HepG2 (cell line): ENCODE results near the gene MPI. TPM values are rescaled to one million over a fixed set of nuclear protein-coding genes. Genes with fewer than 3 reads are reported as not detected.
A peak's percentile ranks its signal among the peaks of the same experiment; 100 is the strongest.

Experiments used
- ARID4A ChIP-seq: sonication (generic); formaldehyde crosslinking; IDR thresholded peaks from 2 replicates; pipeline ENCODE4 v1.5.0; 2020; ENCODE audit warnings: mild to moderate bottlenecking, missing genetic modification reagents, borderline replicate concordance
- JUNB ChIP-seq: sonication (generic); formaldehyde crosslinking; IDR thresholded peaks from 2 replicates; pipeline ENCODE4 v1.8.0; 2022; ENCODE audit warnings: missing genetic modification reagents, mild to moderate bottlenecking, borderline replicate concordance
- LCORL ChIP-seq, 2 experiments: fragments of 450-650 bp in 1 of 2; sonication (generic) in 1 of 2; formaldehyde crosslinking in 1 of 2; IDR thresholded peaks; 2 replicates each; pipeline versions ENCODE4 v1.5.0 to v1.6.1; 2017 to 2020; ENCODE audit warnings: antibody characterized with exemption in 1 of 2, missing genetic modification reagents in 1 of 2
- MAZ ChIP-seq, 2 experiments: sonication (generic) in 1 of 2; formaldehyde crosslinking in 1 of 2; IDR thresholded peaks; 2 replicates each; pipeline versions ENCODE4 v1.5.0 to v1.6.1; 2012 to 2020; ENCODE audit warnings: low read depth in 2 of 2, mild to moderate bottlenecking in 2 of 2, borderline replicate concordance in 1 of 2, improper control_type of control experiment in 1 of 2, low read length in 1 of 2, missing genetic modification reagents in 1 of 2, moderate library complexity in 1 of 2
- SALL1 ChIP-seq: sonication (generic); formaldehyde crosslinking; IDR thresholded peaks from 2 replicates; pipeline ENCODE4 v1.8.0; 2022; ENCODE audit warnings: mild to moderate bottlenecking, missing genetic modification reagents
- SP140L ChIP-seq: sonication (generic); formaldehyde crosslinking; IDR thresholded peaks from 2 replicates; pipeline ENCODE4 v1.4.0; 2020; ENCODE audit warnings: missing genetic modification reagents, borderline replicate concordance
- USF2 ChIP-seq, 2 experiments: sonication (generic) in 1 of 2; formaldehyde crosslinking in 1 of 2; IDR thresholded peaks; 2 replicates each; pipeline versions ENCODE4 v1.5.1 to v1.6.1; 2011 to 2020; ENCODE audit warnings: borderline replicate concordance in 1 of 2, low read depth in 1 of 2, low read length in 1 of 2, mild to moderate bottlenecking in 1 of 2, missing genetic modification reagents in 1 of 2, moderate library complexity in 1 of 2
- XRCC5 ChIP-seq: fragments of 200-400 bp; formaldehyde crosslinking; optimal IDR thresholded peaks from 2 replicates; pipeline ENCODE3; 2017; ENCODE audit warnings: mild to moderate bottlenecking, low read length
- ZFP37 ChIP-seq: sonication (generic); formaldehyde crosslinking; IDR thresholded peaks from 2 replicates; pipeline ENCODE4 v1.4.0; 2020; ENCODE audit warnings: missing genetic modification reagents, borderline replicate concordance
- ZFP90 ChIP-seq: sonication (generic); formaldehyde crosslinking; IDR thresholded peaks from 2 replicates; pipeline ENCODE4 v1.8.0; 2022; ENCODE audit warnings: missing genetic modification reagents, mild to moderate bottlenecking, inconsistent platforms, borderline replicate concordance
- ZNF124 ChIP-seq: sonication (generic); formaldehyde crosslinking; IDR thresholded peaks from 2 replicates; pipeline ENCODE4 v1.4.0; 2020; ENCODE audit warnings: missing genetic modification reagents
- ZNF382 ChIP-seq: sonication (generic); formaldehyde crosslinking; IDR thresholded peaks from 2 replicates; pipeline ENCODE4 v1.5.0; 2020; ENCODE audit warnings: missing genetic modification reagents, mild to moderate bottlenecking, borderline replicate concordance
- ZNF616 ChIP-seq: sonication (generic); formaldehyde crosslinking; IDR thresholded peaks from 2 replicates; pipeline ENCODE4 v1.5.0; 2020; ENCODE audit warnings: low read depth, mild to moderate bottlenecking, missing genetic modification reagents
- ZNF670 ChIP-seq: sonication (generic); formaldehyde crosslinking; IDR thresholded peaks from 2 replicates; pipeline ENCODE4 v1.8.0; 2022; ENCODE audit warnings: mild to moderate bottlenecking, missing genetic modification reagents, borderline replicate concordance
- polyA plus RNA-seq, 8 experiments: library from polyadenylated mRNA; depleted of rRNA in 3 of 8; stranded (reverse) in 7 of 8; unstranded in 1 of 8; fragments of >200 nt; fragmentation: Illumina TruSeq in 4 of 8; extraction: Trizol in 4 of 8; gene quantifications; 2 replicates each; pipeline versions ENCODE4 v1.2.1 to v1.2.3, GENCODE V29; 2011 to 2016; ENCODE audit warnings: low read depth in 4 of 8, missing spikeins in 1 of 8, mixed read lengths in 1 of 8; ENCODE audit not compliant: insufficient read depth in 1 of 8
- total RNA-seq, 5 experiments: library from RNA; depleted of rRNA; stranded (reverse); fragments of >200 nt; fragmentation: Illumina TruSeq; extraction: Trizol; gene quantifications; 2 replicates each; pipeline ENCODE4 v1.2.3, GENCODE V29; 2016; ENCODE audit warnings: low read depth in 1 of 5
- TF ChIP-seq, protein P1 (sequence below): sonication (generic); formaldehyde crosslinking; IDR thresholded peaks from 2 replicates; pipeline ENCODE4 v1.4.0; 2020; ENCODE audit warnings: low read depth, mild to moderate bottlenecking, missing genetic modification reagents
- TF ChIP-seq, protein P2 (sequence below): sonication (generic); formaldehyde crosslinking; IDR thresholded peaks from 2 replicates; pipeline ENCODE4 v1.5.0; 2020; ENCODE audit warnings: missing genetic modification reagents, mild to moderate bottlenecking, borderline replicate concordance
- TF ChIP-seq, protein P3 (sequence below): IDR thresholded peaks from 2 replicates; pipeline ENCODE4 v1.6.1; 2016; ENCODE audit warnings: low read depth, borderline replicate concordance

MPI gene
- total and polyA plus RNA-seq, 2 of the 13 experiments (the other 11 are each of a cell fraction or from before 2014, with no cell fraction given): 36.9 to 63.5 TPM

DNA sequence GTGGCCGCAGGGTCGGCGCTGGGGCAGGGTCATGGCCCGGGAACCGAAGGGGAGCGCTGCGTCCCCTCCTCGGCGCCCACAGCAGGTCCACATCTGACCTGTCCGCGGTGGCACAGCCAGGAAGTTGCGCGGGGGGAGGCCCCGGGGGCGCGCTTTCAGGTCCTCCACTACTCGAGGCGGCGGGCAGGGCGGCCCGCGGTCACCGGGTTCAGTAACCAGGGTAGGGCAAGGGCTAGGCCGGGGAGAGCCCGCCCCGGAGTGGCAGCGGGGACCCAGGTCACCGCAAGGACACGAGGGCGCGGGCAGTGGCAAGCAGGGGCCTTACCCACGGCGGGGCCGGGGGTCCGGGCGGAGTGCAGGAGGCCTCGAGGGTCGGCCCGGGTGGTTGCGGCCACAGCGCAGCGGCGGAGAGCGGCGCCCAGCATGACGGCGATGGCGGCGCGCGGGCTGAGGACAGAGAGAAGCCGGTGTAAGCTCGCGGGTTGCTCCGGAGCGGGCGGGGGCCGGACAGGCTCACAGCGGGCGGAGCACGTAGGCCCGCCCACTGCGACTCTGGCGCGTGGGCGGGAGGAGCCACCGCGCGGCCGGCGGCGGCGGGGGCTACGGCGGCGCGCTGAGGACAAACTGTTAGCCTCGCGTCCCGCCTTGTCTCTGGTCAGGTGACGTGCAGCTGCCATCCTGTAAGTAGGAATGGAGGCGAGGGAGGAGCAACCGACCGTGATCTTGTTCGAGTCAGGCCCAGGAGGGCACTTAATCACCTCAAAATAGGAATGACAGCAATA, 47.9 kb downstream of the MPI start, which contains the start of gene COX5A (continued):
- TF ChIP-seq, protein P1, sequence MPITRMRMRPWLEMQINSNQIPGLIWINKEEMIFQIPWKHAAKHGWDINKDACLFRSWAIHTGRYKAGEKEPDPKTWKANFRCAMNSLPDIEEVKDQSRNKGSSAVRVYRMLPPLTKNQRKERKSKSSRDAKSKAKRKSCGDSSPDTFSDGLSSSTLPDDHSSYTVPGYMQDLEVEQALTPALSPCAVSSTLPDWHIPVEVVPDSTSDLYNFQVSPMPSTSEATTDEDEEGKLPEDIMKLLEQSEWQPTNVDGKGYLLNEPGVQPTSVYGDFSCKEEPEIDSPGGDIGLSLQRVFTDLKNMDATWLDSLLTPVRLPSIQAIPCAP: no peak
- TF ChIP-seq JUNB (no peak), ZFP90 (CRISPR knock-in tag) (peak; percentile 56; the same call in 1 of the 2 replicates), SALL1 (peak; percentile 81; the same call in 1 of the 2 replicates), ZNF670 (CRISPR knock-in tag) (no peak), USF2 (IDR thresholded peaks at IDR 0.05; ENCODE audit: low read depth, low read length) (peak; percentile 66), USF2 (CRISPR knock-in tag; IDR thresholded peaks at IDR 0.05; ENCODE audit: borderline replicate concordance) (peak; percentile 46; the same call in 1 of the 2 replicates), ZNF124 (CRISPR knock-in tag) (no peak), ZFP37 (CRISPR knock-in tag) (no peak), ZNF382 (CRISPR knock-in tag) (no peak), SP140L (CRISPR knock-in tag) (no peak), XRCC5 (peak; percentile 85), MAZ (IDR thresholded peaks at IDR 0.05; ENCODE audit: borderline replicate concordance, low read depth, low read length) (peak; percentile 87), MAZ (CRISPR knock-in tag; IDR thresholded peaks at IDR 0.05; ENCODE audit: low read depth) (peak; percentile 96), ZNF616 (CRISPR knock-in tag) (no peak), LCORL (IDR thresholded peaks at IDR 0.05) (no peak), LCORL (CRISPR knock-in tag; IDR thresholded peaks at IDR 0.05) (peak; percentile 77), ARID4A (CRISPR knock-in tag) (peak; percentile 97)
- TF ChIP-seq, protein P2, sequence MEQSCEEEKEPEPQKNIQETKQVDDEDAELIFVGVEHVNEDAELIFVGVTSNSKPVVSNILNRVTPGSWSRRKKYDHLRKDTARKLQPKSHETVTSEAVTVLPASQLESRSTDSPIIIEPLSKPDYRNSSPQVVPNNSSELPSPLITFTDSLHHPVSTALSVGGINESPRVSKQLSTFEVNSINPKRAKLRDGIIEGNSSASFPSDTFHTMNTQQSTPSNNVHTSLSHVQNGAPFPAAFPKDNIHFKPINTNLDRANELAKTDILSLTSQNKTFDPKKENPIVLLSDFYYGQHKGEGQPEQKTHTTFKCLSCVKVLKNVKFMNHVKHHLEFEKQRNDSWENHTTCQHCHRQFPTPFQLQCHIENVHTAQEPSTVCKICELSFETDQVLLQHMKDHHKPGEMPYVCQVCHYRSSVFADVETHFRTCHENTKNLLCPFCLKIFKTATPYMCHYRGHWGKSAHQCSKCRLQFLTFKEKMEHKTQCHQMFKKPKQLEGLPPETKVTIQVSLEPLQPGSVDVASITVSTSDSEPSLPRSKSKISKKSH (CRISPR knock-in tag): peak; percentile 85; the same call in 1 of the 2 replicates
- TF ChIP-seq, protein P3, sequence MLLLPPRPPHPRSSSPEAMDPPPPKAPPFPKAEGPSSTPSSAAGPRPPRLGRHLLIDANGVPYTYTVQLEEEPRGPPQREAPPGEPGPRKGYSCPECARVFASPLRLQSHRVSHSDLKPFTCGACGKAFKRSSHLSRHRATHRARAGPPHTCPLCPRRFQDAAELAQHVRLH (CRISPR knock-in tag): no peak
